Ishikawa (cell line): ENCODE measurements around the gene NFIX.

Experiments used
- CEBPB ChIP-seq: IDR thresholded peaks from 2 replicates; pipeline ENCODE4 v1.6.1; 2012
- CREB1 ChIP-seq: IDR thresholded peaks from 2 replicates; pipeline ENCODE4 v1.6.1; 2012; ENCODE audit warnings: low read depth
- EP300 ChIP-seq: IDR thresholded peaks from 2 replicates; pipeline ENCODE4 v1.6.1; 2012; ENCODE audit warnings: borderline replicate concordance
- NFIC ChIP-seq: IDR thresholded peaks from 2 replicates; pipeline ENCODE4 v1.6.1; 2012
- RAD21 ChIP-seq: IDR thresholded peaks from 2 replicates; pipeline ENCODE4 v1.6.1; 2012; ENCODE audit warnings: low read depth
- REST ChIP-seq: IDR thresholded peaks from 2 replicates; pipeline ENCODE4 v1.6.1; 2012; ENCODE audit warnings: low read depth, mild to moderate bottlenecking
- TAF1 ChIP-seq: IDR thresholded peaks from 2 replicates; pipeline ENCODE4 v1.6.1; 2012; ENCODE audit warnings: low read depth, mild to moderate bottlenecking
- YY1 ChIP-seq: IDR thresholded peaks from 2 replicates; pipeline ENCODE4 v1.6.1; 2012; ENCODE audit warnings: low read depth
- ZBTB7A ChIP-seq: IDR thresholded peaks from 2 replicates; pipeline ENCODE4 v1.6.1; 2012; ENCODE audit warnings: low read depth

DNA sequence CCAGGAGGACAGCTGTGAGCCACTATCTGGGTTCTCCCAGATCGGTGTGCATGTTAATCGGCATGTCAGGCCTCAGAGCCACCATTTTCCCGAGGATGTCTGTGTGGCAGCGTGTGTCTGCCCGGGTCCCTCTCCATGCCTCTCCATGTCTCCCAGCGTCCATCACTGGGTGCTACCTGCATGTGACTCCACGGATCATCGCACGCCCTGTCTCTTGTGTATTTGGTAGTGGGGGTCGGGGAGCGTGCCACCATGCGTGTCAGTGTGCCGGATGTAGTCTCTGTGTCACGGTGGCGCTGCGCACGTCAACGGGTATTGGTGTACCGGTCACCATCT lies 5.9 kb downstream of the NFIX start:
- TF ChIP-seq NFIC (no peak), YY1 (no peak), EP300 (no peak), TAF1 (no peak), RAD21 (no peak), CEBPB (no peak), CREB1 (no peak), ZBTB7A (no peak), REST (no peak)
